GM18873 (cell line): ENCODE results near the gene SEMA4A.
"Not testable (repeated sequence)": the region's sequence is repeated elsewhere in the genome, so short reads cannot be mapped to it uniquely, and the experiment has no call there.

Source experiments
- ATAC-seq: cut with Tn5 transposase; IDR thresholded peaks from one replicate; pipeline ENCODE4 v1.9.1; 2021; ENCODE audit warnings: mild to moderate bottlenecking, moderate library complexity, moderate number of reproducible peaks; ENCODE audit not compliant: unreplicated experiment, low FRiP score

SEMA4A gene

DNA sequence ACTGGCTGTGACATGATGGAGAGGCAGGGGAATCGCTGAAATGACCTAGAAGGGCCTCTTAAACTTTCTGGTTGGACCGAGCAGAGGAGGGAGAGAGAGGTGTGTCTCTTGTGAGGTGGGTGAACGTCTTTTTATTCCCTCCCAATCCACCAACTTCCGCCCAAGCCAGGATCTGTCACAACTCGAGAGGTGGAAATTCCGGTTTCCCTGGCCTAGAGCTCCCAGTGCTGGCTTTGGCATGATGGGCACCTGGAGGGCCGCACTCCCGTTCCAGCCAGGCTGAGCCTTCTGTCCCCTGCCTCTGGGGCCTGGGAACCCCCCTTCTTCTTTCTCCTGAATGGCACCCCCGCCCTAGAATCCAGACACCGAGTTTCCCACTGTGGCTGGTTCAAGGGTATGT is at the start of gene SEMA4A:
TSS of gene SEMA4A (plus strand) at position 224 of the 400 bp plus-strand sequence. CDS start 994 bp downstream, outside the sequence.
- no peak for ATAC-seq

DNA sequence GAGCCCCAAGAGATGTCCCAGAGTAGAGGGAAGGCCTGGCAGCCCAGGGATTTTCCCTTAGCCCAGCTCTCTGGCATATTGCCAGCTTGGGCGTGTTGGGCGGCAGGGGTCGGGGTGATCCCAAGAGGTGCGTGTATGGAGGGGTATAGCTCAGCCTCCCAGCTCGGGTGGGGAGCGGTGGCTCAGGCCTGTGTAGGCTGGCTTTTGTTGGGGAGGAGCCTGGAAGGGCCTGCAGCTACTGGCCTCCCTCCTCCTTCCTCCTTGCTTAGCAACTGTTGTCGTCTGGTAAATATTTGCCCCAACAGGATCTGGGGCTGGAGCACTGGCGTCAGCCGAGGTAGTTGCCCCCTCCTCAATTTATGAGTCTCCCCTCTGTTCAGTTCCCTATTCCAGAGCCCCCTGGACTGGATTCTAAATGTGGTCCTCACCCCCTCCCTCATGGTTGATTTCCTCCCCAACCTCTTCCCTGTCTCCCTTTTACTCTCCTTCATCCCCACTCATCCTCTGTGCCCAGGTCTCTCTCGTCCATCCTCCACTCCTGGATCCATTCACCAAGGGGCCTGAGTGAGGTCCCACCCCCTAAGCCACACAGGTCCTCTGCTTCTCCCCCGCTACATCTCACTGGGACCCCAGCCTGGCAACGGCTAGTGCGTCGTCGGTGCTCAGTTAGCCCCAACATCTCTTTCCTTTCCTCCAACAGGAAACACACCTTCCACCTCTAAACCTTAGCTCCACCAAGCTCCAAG is 49.1 kb upstream of the SEMA4A start:
- ATAC-seq, result no peak

DNA sequence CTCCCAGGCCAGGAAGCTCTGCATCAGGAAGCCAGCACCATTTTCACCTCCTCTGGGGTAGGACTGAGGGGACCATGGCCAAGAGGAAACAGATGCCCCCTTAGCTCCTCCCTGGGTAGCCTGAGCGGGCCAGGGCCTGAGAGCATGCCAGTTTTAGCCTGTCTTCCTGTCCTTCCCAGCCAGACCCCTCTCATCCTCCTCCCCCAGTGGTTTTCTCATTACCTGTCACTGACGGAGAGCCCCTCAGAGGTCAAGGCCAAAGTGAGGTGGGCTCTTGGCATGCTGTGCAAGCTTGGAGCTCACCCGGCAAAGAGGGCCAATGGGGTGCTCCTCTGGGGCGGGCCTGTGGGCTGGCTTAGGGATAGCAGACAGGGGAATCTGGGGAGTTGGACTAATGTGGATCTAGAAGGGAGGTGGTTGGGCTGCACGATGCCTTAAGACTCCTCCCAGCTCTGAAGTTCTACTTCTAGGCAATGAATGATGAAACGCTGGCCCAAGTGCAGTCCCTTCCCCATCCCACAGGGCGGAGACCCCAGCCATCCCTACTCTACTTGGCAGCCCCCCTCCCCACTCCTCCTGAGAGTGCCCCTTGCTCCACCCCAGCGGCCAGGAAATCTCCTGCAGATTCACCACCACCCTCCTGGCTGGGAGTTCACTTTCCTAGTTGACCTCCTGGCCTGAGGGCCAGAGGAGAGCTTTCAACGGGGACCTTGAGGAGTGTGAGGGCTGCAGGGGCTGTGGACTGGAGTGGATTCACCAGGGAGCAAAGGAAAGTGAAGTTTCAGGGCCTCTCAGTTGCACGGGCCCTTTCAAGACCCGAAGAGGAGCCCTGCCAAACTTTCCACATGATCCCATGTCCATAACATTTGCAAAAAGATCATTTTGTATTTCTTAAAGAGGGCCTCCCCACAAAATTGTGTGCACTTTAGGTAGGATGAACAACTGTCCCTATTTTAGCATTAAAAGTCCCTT is 48.2 kb upstream of the SEMA4A start:
- ATAC-seq, result no peak

DNA sequence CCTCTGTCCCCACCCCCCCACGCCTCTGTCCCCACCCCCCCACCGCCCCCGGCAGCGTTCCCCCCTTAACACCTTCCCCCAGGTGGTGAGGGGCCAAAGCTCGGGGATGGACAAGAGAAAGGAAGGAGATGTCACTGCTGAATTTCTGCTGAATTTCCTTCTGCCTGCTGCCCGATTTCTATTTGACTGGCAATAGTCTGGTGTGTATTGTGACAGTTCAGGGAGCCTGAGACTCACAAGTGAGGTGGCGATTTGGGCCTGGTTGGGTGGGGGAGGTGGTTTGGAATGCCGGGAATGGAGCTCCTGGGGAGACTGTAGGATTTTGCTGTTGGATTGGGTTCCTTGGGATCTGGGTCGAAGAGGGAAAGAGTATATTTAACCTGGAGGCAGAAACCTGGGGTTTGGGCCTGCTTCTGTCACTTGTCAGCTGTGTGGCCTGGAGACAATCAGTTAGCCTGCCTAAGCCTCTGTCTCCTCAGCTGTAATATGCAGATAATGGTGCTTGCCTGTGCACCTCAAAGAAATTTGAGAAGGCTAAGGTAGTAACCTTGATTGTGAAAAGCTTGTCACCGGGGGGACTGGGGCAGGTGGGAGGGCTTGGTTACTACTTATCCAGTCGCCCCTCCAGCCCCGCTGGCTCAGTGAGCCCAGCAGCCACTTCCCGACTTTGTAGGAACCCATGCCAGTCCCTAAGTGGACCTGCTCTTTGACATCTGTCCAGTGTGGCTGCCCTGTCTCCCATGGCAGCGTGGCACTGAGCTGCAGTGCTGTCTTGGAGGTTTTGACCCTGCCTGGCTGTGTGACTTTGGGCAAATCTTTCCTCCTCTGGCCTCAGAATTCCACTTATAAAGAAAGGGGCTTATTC is 46.5 kb upstream of the SEMA4A start:
- ATAC-seq, result no peak

DNA sequence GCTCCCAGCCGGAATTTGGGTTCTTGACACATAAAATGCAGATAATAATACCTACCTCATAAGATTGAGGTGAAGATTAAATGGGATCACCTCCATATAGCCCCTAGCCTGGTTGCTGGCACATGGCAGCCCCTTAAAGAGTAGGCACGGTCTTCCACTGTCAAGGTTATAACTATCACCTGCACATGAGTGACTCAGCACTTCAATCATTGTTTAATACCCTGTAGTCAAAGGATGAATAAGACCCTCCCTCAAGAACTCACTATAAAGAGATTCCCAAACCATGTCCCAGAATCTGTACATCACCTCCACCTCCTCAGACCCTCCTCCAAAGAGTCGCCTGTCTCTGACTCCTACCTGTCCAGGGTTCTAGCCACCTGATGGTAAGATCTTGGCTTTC is 45.3 kb upstream of the SEMA4A start:
- ATAC-seq, result no peak

DNA sequence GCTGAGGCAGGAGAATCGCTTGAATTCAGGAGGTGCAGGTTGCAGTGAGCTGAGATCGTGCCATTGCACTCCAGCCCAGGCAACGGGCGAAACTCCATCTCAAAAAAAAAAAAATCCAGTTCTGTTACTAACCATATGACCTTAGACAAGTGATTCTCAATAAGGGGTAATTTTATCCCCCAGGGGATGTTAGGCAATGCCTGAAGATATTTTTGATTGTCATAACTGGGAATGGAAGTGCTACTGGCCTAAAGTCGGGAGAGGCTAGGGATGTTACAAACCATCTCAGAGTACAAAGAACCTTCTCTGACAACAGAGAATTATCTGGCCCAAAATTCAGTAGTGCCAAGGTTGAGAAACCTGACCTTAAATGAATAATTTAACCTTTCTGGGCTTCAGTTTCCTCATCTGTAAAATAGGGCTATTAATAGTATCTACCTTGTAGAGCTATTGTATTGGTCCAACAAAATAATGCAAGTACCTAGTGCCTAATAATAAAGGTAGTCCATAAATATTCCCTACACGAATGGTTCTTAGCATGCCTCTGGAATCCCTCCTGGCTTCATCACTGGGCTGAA is 44.6 kb upstream of the SEMA4A start:
- ATAC-seq, result no peak

GRCh38 chr1:156110252-156110651 is 43.1 kb upstream of the SEMA4A start:
- ATAC-seq, result no peak

GRCh38 chr1:156111355-156111962 is 41.9 kb upstream of the SEMA4A start:
- no peak for ATAC-seq

- no peak for ATAC-seq
Observed at GRCh38 chr1:156112276-156113137, 40.9 kb upstream of the SEMA4A start.

- ATAC-seq, result no peak
Observed at GRCh38 chr1:156113282-156113950, 40.0 kb upstream of the SEMA4A start.

DNA sequence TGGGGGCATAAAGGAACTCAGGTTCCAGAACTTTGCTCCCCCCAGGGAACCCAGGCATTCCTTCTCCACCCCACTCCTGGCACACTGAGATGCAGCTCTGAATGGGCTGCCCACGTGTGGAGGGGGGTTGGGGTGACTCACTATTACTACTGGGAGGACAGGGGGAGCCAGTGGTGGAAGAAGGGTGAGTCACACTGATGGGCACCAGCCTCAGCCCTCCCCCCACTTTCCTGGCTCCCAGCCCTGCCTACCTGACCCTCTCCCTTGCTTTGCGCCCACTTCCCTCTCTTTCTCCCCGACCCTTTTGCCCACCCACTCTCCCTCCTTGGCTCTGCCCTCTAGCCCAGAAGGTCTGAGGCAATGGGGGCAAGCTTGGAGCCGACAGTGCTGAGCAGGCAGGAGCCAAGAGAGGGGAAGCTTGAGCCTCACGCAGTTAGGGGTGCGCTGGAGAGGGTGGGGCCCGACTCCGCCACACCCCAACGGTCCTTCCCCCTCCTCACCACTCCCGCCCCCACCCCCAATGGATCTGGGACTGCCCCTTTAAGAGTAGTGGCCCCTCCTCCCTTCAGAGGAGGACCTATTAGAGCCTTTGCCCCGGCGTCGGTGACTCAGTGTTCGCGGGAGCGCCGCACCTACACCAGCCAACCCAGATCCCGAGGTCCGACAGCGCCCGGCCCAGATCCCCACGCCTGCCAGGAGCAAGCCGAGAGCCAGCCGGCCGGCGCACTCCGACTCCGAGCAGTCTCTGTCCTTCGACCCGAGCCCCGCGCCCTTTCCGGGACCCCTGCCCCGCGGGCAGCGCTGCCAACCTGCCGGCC is 39.1 kb upstream of the SEMA4A start, which contains the start of gene LMNA:
TSS of gene LMNA (plus strand) at position 611 of the 818 bp plus-strand sequence. CDS start 208 bp downstream, outside the sequence.
- ATAC-seq, result peak; percentile 50

DNA sequence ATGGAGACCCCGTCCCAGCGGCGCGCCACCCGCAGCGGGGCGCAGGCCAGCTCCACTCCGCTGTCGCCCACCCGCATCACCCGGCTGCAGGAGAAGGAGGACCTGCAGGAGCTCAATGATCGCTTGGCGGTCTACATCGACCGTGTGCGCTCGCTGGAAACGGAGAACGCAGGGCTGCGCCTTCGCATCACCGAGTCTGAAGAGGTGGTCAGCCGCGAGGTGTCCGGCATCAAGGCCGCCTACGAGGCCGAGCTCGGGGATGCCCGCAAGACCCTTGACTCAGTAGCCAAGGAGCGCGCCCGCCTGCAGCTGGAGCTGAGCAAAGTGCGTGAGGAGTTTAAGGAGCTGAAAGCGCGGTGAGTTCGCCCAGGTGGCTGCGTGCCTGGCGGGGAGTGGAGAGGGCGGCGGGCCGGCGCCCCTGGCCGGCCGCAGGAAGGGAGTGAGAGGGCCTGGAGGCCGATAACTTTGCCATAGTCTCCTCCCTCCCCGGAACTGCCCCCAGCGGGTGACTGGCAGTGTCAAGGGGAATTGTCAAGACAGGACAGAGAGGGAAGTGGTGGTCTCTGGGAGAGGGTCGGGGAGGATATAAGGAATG is 38.4 kb upstream of the SEMA4A start:
- no peak for ATAC-seq

GRCh38 chr1:156115514-156116374 is 37.6 kb upstream of the SEMA4A start:
- no peak for ATAC-seq

DNA sequence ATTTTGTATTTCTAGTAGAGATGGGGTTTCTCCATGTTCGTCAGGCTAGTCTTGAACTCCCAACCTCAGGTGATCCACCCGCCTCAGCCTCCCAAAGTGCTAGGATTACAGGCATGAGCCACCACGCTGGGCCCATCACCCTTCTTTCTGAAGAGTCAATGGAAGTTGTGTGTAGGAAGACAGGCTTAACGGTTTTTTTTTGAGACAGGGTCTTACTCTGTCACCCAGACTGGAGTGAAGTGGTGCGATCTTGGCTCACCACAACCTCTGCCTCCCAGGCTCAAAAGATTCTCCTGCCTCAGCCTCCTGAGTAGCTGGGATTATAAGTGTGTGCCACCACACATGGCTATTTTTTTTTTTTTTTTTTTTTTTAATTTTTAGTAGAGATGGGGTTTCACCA is 36.7 kb upstream of the SEMA4A start:
- ATAC-seq, result not testable (repeated sequence)

DNA sequence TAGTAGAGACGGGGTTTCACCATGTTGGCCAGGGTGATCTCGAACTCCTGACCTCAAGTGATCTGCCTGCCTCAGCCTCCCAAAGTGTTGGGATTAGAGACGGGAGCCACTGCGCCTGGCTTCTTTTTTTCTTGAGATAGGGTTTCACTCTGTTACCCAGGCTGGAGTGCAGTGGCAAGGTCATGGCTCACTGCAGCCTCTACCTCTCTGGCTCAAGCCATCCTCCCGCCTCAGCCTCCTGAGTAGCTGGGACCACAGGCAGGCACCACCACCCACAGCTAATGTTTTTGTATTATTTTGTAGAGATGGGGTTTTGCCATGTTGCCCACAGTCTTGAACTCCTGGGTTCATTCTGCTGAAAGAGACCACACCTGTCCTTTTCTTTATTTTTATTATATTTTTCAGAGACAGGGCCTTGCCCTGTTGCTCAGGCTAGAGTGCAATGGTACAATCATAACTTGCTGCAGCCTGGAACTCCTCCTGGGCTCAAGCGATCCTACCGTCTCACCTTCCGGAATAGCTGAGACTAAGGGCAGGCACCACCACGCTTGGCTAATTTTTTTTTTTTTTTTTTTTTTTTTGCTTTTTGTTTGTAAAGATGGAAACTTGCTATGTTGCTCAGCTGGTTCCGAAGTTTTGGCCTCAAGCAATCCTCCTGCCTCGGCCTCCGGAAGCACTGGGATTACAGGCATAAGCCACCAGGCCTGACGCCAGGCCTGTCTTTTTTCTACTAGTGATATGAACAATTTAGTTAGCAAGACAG is 35.8 kb upstream of the SEMA4A start:
- ATAC-seq, result no peak
